SK-N-SH (cell line): Measurements from ENCODE around the gene ANXA1. TPM values are rescaled to one million over a fixed set of nuclear protein-coding genes. Genes with fewer than 3 reads are reported as not detected.

Experiments
- CTCF ChIA-PET: fragments of 300-600, 350-600 bp; formaldehyde crosslinking; extraction: SDS; loops from one replicate; lab custom pipeline; 2021; lab: Yijun Ruan, JAX
- POLR2A ChIA-PET: fragments of 350-600 bp; sonication (Branson Sonifier 250); formaldehyde crosslinking; extraction: SDS; loops from one replicate; lab custom pipeline; 2020; ENCODE audit warnings: antibody characterized with exemption, inconsistent platforms; lab: Yijun Ruan, JAX
- DNase-seq: peaks from one replicate; pipeline ENCODE4 v3.0.0; 2012
- H2AFZ ChIP-seq: fragments of 200-600 bp; sonication (generic); 2 replicates; pipeline ENCODE4 v1.8.1; 2016; ENCODE audit warnings: antibody characterized with exemption, mild to moderate bottlenecking, low read depth
- H3F3A ChIP-seq: fragments of 200-600 bp; sonication (generic); replicated peaks from 2 replicates; pipeline ENCODE3; 2016; ENCODE audit warnings: antibody characterized with exemption, mild to moderate bottlenecking; ENCODE audit not compliant: insufficient read depth
- H3K27ac ChIP-seq, 2 experiments: fragments of 200-500 bp in 1 of 2; fragments of 200-600 bp in 1 of 2; sonication (Bioruptor generic) in 1 of 2; sonication (generic), shearing (Covaris generic) in 1 of 2; 2 replicates each; pipeline versions ENCODE4 v1.5.1 to v1.6.1; 2014 to 2016; ENCODE audit warnings: low read depth in 2 of 2, inconsistent platforms in 1 of 2, low read length in 1 of 2, mild to moderate bottlenecking in 1 of 2, mixed read lengths in 1 of 2
- H3K27me3 ChIP-seq: fragments of 200-600 bp; sonication (generic), shearing (Covaris generic); 2 replicates; pipeline ENCODE4 v1.6.1; 2016; ENCODE audit warnings: mixed run types; ENCODE audit not compliant: insufficient read depth
- H3K36me3 ChIP-seq, 2 experiments: fragments of 200-500 bp in 1 of 2; fragments of 200-600 bp in 1 of 2; sonication (Bioruptor generic) in 1 of 2; sonication (generic) in 1 of 2; replicated peaks in 1 of 2; 2 replicates each; pipeline versions ENCODE3 to v1.5.1; 2014 to 2016; ENCODE audit warnings: low read length in 1 of 2, mild to moderate bottlenecking in 1 of 2; ENCODE audit not compliant: insufficient read depth in 2 of 2, control insufficient read depth in 1 of 2
- H3K4me1 ChIP-seq, 2 experiments: fragments of 200-500 bp in 1 of 2; fragments of 200-600 bp in 1 of 2; sonication (Bioruptor generic) in 1 of 2; sonication (generic), shearing (Covaris generic) in 1 of 2; 2 replicates each; pipeline versions ENCODE4 v1.5.1 to v1.6.1; 2014 to 2016; ENCODE audit warnings: low read depth in 1 of 2, low read length in 1 of 2, mixed run types in 1 of 2; ENCODE audit not compliant: insufficient read depth in 2 of 2, control insufficient read depth in 1 of 2
- H3K4me2 ChIP-seq: fragments of 200-600 bp; sonication (generic), shearing (Covaris generic); 2 replicates; pipeline ENCODE4 v1.6.1; 2017; ENCODE audit warnings: mixed run types
- H3K4me3 ChIP-seq, 2 experiments: fragments of 200-500 bp in 1 of 2; fragments of 200-600 bp in 1 of 2; sonication (Bioruptor generic) in 1 of 2; sonication (generic), shearing (Covaris generic) in 1 of 2; 2 replicates each; pipeline versions ENCODE4 v1.5.1 to v1.8.1; 2014 to 2016; ENCODE audit warnings: low read depth in 2 of 2, inconsistent platforms in 1 of 2, low read length in 1 of 2, mild to moderate bottlenecking in 1 of 2, mixed read lengths in 1 of 2, moderate library complexity in 1 of 2
- H3K79me2 ChIP-seq: fragments of 200-600 bp; sonication (generic); 2 replicates; pipeline ENCODE4 v1.8.1; 2017; ENCODE audit warnings: mild to moderate bottlenecking; ENCODE audit not compliant: insufficient read depth
- H3K9ac ChIP-seq: fragments of 200-600 bp; sonication (generic); 2 replicates; pipeline ENCODE4 v1.6.1; 2017; ENCODE audit warnings: mixed run types
- H3K9me2 ChIP-seq: fragments of 200-600 bp; sonication (generic); 2 replicates; pipeline ENCODE4 v1.6.1; 2017; ENCODE audit warnings: mixed run types
- H3K9me3 ChIP-seq: fragments of 200-600 bp; sonication (generic); 2 replicates; pipeline ENCODE4 v1.6.1; 2017; ENCODE audit warnings: mixed run types, mild to moderate bottlenecking, moderate library complexity
- H4K20me1 ChIP-seq: fragments of 200-600 bp; sonication (generic); 2 replicates; pipeline ENCODE4 v1.6.1; 2017; ENCODE audit warnings: mild to moderate bottlenecking, mixed run types; ENCODE audit not compliant: insufficient read depth
- ELF1 ChIP-seq: IDR thresholded peaks from 2 replicates; pipeline ENCODE4 v1.4.0; 2012
- EP300 ChIP-seq, 2 experiments: IDR thresholded peaks; 2 replicates each; pipeline versions ENCODE4 v1.4.0 to v1.6.1; 2012; ENCODE audit warnings: borderline replicate concordance in 1 of 2, low read depth in 1 of 2, low read length in 1 of 2
- EZH2phosphoT487 ChIP-seq: fragments of 200-600 bp; sonication (generic); IDR thresholded peaks from 2 replicates; pipeline ENCODE4 v1.6.1; 2017; ENCODE audit warnings: low read depth, mixed run types, mild to moderate bottlenecking, antibody characterized with exemption, moderate library complexity, borderline replicate concordance
- FOSL2 ChIP-seq: IDR thresholded peaks from 2 replicates; pipeline ENCODE4 v1.4.0; 2012; ENCODE audit warnings: low read depth, mild to moderate bottlenecking, moderate library complexity, borderline replicate concordance
- FOXJ3 ChIP-seq: sonication (generic); formaldehyde crosslinking; IDR thresholded peaks from 2 replicates; pipeline ENCODE4 v1.5.1; 2020; ENCODE audit warnings: mild to moderate bottlenecking, missing genetic modification reagents
- GATA2 ChIP-seq: sonication (generic); formaldehyde crosslinking; IDR thresholded peaks from 2 replicates; pipeline ENCODE4 v1.5.0; 2020; ENCODE audit warnings: mild to moderate bottlenecking, missing genetic modification reagents
- IRF3 ChIP-seq: fragments of 150-350 bp; IDR thresholded peaks from 2 replicates; pipeline ENCODE4 v1.6.1; 2016; ENCODE audit warnings: mild to moderate bottlenecking, low read depth, low read length
- MXI1 ChIP-seq: IDR thresholded peaks from 2 replicates; pipeline ENCODE4 v1.6.1; 2012; ENCODE audit warnings: mild to moderate bottlenecking, low read depth, low read length, improper control_type of control experiment
- RAD21 ChIP-seq: IDR thresholded peaks from 2 replicates; pipeline ENCODE4 v1.6.1; 2012; ENCODE audit warnings: mild to moderate bottlenecking, low read length
- RFX5 ChIP-seq: IDR thresholded peaks from 2 replicates; pipeline ENCODE4 v1.6.1; 2012; ENCODE audit warnings: mild to moderate bottlenecking, improper control_type of control experiment, low read length
- SIN3A ChIP-seq: IDR thresholded peaks from 2 replicates; pipeline ENCODE4 v1.6.1; 2012; ENCODE audit warnings: low read depth, mild to moderate bottlenecking, low read length, moderate library complexity, borderline replicate concordance
- WGBS: methylation state at CpG from one replicate; pipeline ENCODE4 v1.1.6; 2017; ENCODE audit warnings: low lambda C conversion rate; 5-methylcytosine and 5-hydroxymethylcytosine counted together
- polyA plus RNA-seq, 3 experiments: library from polyadenylated mRNA; depleted of rRNA; stranded (reverse); fragments of >200 nt; gene quantifications; 2 replicates each; pipeline ENCODE4 v1.2.3, GENCODE V29; 2012
- TF ChIP-seq, protein P1 (sequence below): IDR thresholded peaks from 2 replicates; pipeline ENCODE4 v1.4.0; 2012; ENCODE audit warnings: low read depth, borderline replicate concordance
- TF ChIP-seq, protein P2 (sequence below): IDR thresholded peaks from 2 replicates; pipeline ENCODE4 v1.4.0; 2012; ENCODE audit warnings: low read depth
- TF ChIP-seq, protein P3 (sequence below): fragments of 150-350 bp; IDR thresholded peaks from 2 replicates; pipeline ENCODE4 v1.6.1; 2017; ENCODE audit warnings: antibody characterized with exemption, low read length, low read depth, borderline replicate concordance

The ANXA1 gene
- polyA plus RNA-seq, 1 of the 3 experiments (the other 2 are of a cell fraction), result 443 TPM

GRCh38 chr9:73166468-73166867 lies 14.8 kb downstream of the ANXA1 start:
- POLR2A ChIA-PET, result no interaction called here
- H2AFZ ChIP-seq, result no peak overlapping the region
- no peak overlapping the region for H3K4me3 ChIP-seq
- H3K27ac ChIP-seq, result 0 out of 4 replicates have a peak overlapping the region, but pooled peaks of 1 of the 2 experiments have one; percentile 4
- peaks cover 67% of the 10 kb centered on the region for H3F3A ChIP-seq
- no peaks in the 10 kb centered on the region for H3K27me3 ChIP-seq
- TF ChIP-seq GATA2 (CRISPR knock-in tag) (no peak), FOXJ3 (CRISPR knock-in tag) (no peak), RFX5 (no peak), EP300 (IDR thresholded peaks at IDR 0.05; ENCODE audit: borderline replicate concordance in 1 of 2, low read depth in 1 of 2, low read length in 1 of 2) (no peak), MXI1 (no peak), FOSL2 (no peak)
- TF ChIP-seq, protein P1, sequence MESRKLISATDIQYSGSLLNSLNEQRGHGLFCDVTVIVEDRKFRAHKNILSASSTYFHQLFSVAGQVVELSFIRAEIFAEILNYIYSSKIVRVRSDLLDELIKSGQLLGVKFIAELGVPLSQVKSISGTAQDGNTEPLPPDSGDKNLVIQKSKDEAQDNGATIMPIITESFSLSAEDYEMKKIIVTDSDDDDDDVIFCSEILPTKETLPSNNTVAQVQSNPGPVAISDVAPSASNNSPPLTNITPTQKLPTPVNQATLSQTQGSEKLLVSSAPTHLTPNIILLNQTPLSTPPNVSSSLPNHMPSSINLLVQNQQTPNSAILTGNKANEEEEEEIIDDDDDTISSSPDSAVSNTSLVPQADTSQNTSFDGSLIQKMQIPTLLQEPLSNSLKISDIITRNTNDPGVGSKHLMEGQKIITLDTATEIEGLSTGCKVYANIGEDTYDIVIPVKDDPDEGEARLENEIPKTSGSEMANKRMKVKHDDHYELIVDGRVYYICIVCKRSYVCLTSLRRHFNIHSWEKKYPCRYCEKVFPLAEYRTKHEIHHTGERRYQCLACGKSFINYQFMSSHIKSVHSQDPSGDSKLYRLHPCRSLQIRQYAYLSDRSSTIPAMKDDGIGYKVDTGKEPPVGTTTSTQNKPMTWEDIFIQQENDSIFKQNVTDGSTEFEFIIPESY, result no peak
- TF ChIP-seq, protein P2, sequence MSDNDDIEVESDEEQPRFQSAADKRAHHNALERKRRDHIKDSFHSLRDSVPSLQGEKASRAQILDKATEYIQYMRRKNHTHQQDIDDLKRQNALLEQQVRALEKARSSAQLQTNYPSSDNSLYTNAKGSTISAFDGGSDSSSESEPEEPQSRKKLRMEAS, result no peak
- peaks cover 23% of the 10 kb centered on the region for H3K79me2 ChIP-seq
- no peak overlapping the region for H3K4me2 ChIP-seq
- WGBS, result 55% methylated on average over 3 of the region's 3 CpGs
- H3K9ac ChIP-seq, result no peak overlapping the region
- no peaks in the 10 kb centered on the region for H3K9me2 ChIP-seq
- peaks cover 0 to 7% of the 10 kb centered on the region in 2 experiments; a peak in 1 of 4 replicates for H3K4me1 ChIP-seq
- H3K36me3 ChIP-seq, result peaks cover 89 to 93% of the 10 kb centered on the region in 2 experiments
- no peaks in the 10 kb centered on the region for H4K20me1 ChIP-seq
- no peaks in the 10 kb centered on the region for H3K9me3 ChIP-seq
- CTCF ChIA-PET, result no interaction called here
- DNase-seq, result no peak

GRCh38 chr9:73167614-73168013 lies 15.9 kb downstream of the ANXA1 start:
- Histone ChIP-seq H3K4me1 (peaks cover 0 to 4% of the 10 kb centered on the region in 2 experiments; a peak in 1 of 4 replicates), H3K27me3 (no peaks in the 10 kb centered on the region), H3K9ac (no peak overlapping the region), H3K9me2 (no peaks in the 10 kb centered on the region), H3K9me3 (no peaks in the 10 kb centered on the region), H3K27ac (no peak overlapping the region; a peak in 1 of 4 replicates), H3K4me2 (no peak overlapping the region), H4K20me1 (no peaks in the 10 kb centered on the region), H3F3A (peaks cover 73% of the 10 kb centered on the region), H3K79me2 (peaks cover 18% of the 10 kb centered on the region; the same call in 1 of the 2 replicates), H3K36me3 (peaks cover 78 to 86% of the 10 kb centered on the region in 2 experiments), H3K4me3 (no peak overlapping the region), H2AFZ (no peak overlapping the region)
- CTCF ChIA-PET, result no interaction called here
- POLR2A ChIA-PET, result no interaction called here
- WGBS, result 35% methylated on average over 4 of the region's 4 CpGs
- DNase-seq, result no peak
- TF ChIP-seq SIN3A (no peak), RAD21 (no peak), IRF3 (no peak), ELF1 (no peak), FOSL2 (no peak), EZH2phosphoT487 (no peak)
- TF ChIP-seq, protein P3, sequence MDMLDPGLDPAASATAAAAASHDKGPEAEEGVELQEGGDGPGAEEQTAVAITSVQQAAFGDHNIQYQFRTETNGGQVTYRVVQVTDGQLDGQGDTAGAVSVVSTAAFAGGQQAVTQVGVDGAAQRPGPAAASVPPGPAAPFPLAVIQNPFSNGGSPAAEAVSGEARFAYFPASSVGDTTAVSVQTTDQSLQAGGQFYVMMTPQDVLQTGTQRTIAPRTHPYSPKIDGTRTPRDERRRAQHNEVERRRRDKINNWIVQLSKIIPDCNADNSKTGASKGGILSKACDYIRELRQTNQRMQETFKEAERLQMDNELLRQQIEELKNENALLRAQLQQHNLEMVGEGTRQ, result no peak
